ENCODE results near the gene SLC25A34.

Gene SLC25A34

GRCh38 chr1:15733726-15734226 is 2.3 kb upstream of the SLC25A34 start:
- DNase-seq, result no peak

GRCh38 chr1:15734296-15734695 is 1.8 kb upstream of the SLC25A34 start:
- DNase-seq, result no peak

GRCh38 chr1:15734901-15735300 is 1.2 kb upstream of the SLC25A34 start:
- no peak for DNase-seq

GRCh38 chr1:15735304-15736037 is 587 bp upstream of the SLC25A34 start:
- no peak for DNase-seq

GRCh38 chr1:15736892-15737261 is 819 bp downstream of the SLC25A34 start:
- no peak for DNase-seq

GRCh38 chr1:15737324-15738319 is 1.6 kb downstream of the SLC25A34 start:
- DNase-seq, result no peak

- DNase-seq, result no peak
Observed at GRCh38 chr1:15738416-15739113, 2.5 kb downstream of the SLC25A34 start.

GRCh38 chr1:15739259-15739658 is 3.2 kb downstream of the SLC25A34 start:
- no peak for DNase-seq

GRCh38 chr1:15739745-15740144 is 3.7 kb downstream of the SLC25A34 start:
- DNase-seq, result no peak

GRCh38 chr1:15740924-15741850 is 5.1 kb downstream of the SLC25A34 start:
- peak; percentile 74 for DNase-seq

- DNase-seq, result no peak
Observed at GRCh38 chr1:15742339-15742801, 6.3 kb downstream of the SLC25A34 start, which contains the start of gene TMEM82. Gene TMEM82 (plus strand): TSS chr1:15742499. CDS start chr1:15742560, 61 bp downstream.

GRCh38 chr1:15744122-15744679 is 8.1 kb downstream of the SLC25A34 start:
- no peak for DNase-seq

GRCh38 chr1:15747378-15747777 is 11.3 kb downstream of the SLC25A34 start:
- DNase-seq, result no peak

GRCh38 chr1:15748264-15748663 is 12.2 kb downstream of the SLC25A34 start:
- no peak for DNase-seq

- no peak for DNase-seq
Observed at GRCh38 chr1:15748690-15749398, 12.8 kb downstream of the SLC25A34 start.

GRCh38 chr1:15749399-15750291 is 13.6 kb downstream of the SLC25A34 start:
- DNase-seq, result no peak

GRCh38 chr1:15750924-15751323 is 14.9 kb downstream of the SLC25A34 start:
- DNase-seq, result no peak

- DNase-seq, result no peak
Observed at GRCh38 chr1:15751717-15752116, 15.7 kb downstream of the SLC25A34 start.

- DNase-seq, result no peak
Observed at GRCh38 chr1:15753776-15754175, 17.7 kb downstream of the SLC25A34 start.
